NCI-H1694 treated with DMSO at 0.1 percent for 48 hours (cell line): Measurements from ENCODE around the gene SHC4.
"Not testable (repeated sequence)": the region's sequence is repeated elsewhere in the genome, so short reads cannot be mapped to it uniquely, and the experiment has no call there.

ENCODE experiments used
- DNase-seq: peaks from one replicate; lab custom pipeline; 2025; lab: John Stamatoyannopoulos, UW

SHC4 gene

GRCh38 chr15:48883699-48884098, 80.0 kb downstream of the SHC4 start:
- DNase-seq, result no peak

- no peak for DNase-seq
Observed at GRCh38 chr15:48880070-48880634, 83.6 kb downstream of the SHC4 start.

- peak; percentile 85 for DNase-seq
Observed at GRCh38 chr15:48877630-48878595, 85.8 kb downstream of the SHC4 start, which contains the start of gene EID1. Gene EID1, plus strand, starts transcription at chr15:48878134. Its CDS starts 43 bp downstream, at chr15:48878177.

- DNase-seq, result no peak
Observed at GRCh38 chr15:48876057-48876456, 87.7 kb downstream of the SHC4 start.

- DNase-seq, result no peak
Observed at GRCh38 chr15:48875241-48875960, 88.3 kb downstream of the SHC4 start.

GRCh38 chr15:48872632-48873031, 91.1 kb downstream of the SHC4 start:
- no peak for DNase-seq

DNA sequence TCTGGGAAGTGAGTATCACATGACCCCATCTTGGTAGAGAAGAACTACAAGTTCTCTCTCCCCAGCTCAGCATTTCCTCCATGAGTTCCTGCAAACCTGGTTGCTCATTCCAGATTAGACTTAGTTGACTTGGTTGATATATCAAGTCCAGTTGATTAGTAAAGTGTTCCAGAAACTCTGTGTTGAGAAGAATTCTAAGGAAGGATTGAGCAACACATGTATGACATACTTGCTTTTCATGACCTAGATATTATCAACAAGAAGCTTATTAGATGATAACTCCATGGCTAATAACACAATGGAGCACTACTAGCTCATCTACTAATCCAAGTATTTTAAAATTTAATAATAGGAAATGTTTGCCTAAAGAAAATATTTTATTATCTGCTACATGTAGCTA, 92.2 kb downstream of the SHC4 start:
- DNase-seq, result no peak

DNA sequence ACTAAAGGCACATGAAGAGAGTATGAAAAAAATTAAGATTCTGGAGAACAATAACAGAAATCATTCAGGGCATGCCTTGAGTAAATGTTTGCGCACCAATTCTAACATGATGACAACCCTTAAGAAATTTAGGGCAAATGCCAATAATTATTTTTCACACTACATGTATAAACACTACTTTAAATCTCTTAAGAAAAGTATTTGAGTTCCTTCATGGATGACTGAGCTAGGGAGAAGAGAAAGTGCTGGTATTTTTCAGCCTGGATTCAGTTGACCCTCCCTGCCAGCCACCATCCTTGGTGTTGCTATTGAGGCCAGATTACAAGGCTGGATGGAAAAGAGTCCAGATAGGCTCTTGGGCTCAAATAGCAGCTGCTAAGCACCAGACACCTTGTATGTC, 93.8 kb downstream of the SHC4 start:
- no peak for DNase-seq

GRCh38 chr15:48868536-48868935, 95.2 kb downstream of the SHC4 start:
- DNase-seq, result no peak

DNA sequence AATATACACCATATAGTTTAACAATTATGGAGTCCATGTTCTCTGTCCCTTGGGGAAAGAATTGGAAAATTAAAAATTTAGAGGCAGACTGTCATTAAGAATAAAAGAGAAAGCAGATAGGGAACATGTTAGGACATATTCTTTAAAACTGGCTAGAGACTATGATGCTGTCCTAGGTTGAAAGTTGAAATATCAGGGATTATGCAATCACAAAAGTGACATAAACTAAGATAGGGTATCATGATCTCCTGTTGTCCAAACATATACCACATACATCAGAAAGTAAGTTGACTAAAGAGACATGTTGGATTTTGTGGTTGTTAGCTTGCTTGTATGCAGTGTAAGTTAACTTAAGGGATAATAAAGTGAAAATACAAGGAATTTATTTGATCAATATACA, 95.7 kb downstream of the SHC4 start:
- DNase-seq, result no peak

- peak; percentile 28 for DNase-seq
Observed at GRCh38 chr15:48866141-48866563, 97.6 kb downstream of the SHC4 start.

GRCh38 chr15:48865370-48866079, 98.2 kb downstream of the SHC4 start:
- no peak for DNase-seq

GRCh38 chr15:48862705-48863104, 101.0 kb downstream of the SHC4 start:
- no peak for DNase-seq

- peak; percentile 48 for DNase-seq
Observed at GRCh38 chr15:48861813-48862431, 101.8 kb downstream of the SHC4 start.

DNA sequence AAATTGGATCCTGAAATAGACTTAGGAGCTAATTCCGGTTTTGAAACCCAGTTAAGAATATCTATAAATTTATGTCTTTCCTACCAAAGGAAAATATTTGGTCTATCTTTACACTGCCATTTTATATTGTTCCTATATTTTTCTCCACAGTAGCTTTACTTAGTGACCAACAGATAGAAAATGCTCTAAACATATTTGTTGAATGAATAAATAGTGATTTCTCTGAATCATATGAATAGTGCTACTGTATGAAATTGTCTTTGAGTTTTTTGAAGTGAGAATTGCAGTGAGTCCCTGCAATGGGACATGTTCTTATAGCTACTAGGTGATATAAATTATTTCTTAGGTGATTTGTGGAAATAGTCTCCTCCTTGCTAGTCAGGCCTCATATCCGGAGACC, 104.3 kb downstream of the SHC4 start:
- DNase-seq, result no peak

DNA sequence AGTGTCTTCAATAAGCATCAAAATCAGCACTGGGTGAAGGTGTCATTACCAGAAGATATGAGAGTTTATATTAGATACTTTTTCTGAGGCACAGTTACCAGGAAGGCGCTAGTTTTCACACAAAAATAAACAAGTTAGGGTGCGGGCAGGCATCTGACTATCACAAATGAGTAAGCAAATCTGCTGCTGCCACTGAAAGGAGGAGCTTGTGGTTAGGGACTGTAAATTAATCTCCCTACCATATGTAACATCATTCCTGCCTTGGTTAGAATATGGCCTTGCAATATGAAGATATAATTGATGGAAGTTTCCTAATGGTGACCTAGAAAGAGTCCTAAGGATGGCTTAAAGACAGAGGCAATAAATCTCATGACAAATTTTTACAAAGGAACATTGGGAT, 105.3 kb downstream of the SHC4 start:
- DNase-seq, result peak; percentile 46

DNA sequence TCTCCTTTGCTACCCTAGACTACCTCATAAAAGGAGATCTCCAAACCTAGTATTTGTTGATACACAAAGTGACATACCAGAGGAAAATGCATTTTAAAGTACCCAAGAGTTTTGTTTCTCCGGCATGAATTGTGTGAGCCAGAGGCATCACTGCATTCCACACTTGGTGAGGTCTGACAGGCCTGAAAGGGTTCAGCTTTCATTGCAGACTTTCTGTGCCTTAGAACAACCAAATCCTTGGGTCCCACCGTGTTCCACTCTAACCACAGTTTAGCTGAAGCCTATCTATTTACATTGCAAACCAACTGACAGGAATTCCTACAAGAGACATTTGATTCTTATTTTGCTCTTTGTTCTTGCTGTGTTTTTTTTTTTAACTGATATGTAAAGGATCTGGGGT, 106.8 kb downstream of the SHC4 start:
- DNase-seq, result no peak

DNA sequence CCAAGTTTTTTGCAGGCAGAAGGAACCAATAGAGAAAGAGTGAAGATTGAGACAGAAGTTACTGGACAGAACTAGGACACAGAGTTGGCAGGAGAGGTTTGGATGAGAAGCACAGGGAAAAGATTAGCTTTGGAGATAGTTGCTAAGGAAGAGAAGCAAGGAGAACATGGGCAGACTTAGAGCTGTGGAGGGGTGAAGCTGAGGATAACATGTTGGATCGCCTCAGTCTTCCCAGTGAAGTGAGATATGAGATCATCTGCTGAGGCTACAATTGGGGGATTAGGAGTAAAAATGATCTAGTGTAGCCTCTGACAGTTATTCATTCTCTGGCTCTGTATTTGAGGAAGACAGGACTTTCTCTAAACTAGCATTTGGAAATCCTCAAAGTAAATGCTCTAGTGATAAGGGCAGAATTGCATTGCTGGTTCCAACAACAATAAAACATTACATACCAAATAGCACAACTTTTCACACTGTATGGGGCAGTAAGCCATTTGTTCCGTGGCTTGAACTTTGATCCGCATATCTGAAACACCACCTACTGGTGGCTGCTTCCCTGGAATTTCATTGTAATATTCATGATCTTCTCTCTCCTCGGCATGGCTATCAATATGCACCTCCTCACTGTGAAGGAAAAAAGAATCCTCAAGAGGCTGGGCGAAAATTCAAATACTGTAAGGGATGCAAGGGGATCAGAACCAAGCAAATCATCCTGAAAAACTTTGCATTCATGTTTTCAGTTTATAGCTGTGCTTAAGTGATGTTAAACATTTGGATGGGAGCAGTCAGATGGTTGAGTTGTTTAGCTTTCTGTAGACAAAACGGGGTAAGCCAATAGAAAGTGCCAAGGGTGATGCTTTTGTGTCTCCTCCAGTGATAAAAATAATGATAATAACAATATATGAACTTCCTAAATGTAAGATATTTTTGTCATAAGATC, 107.9 kb downstream of the SHC4 start:
- DNase-seq, result peak; percentile 4

- not testable (repeated sequence) for DNase-seq
Observed at GRCh38 chr15:48854434-48854833, 109.3 kb downstream of the SHC4 start.

DNA sequence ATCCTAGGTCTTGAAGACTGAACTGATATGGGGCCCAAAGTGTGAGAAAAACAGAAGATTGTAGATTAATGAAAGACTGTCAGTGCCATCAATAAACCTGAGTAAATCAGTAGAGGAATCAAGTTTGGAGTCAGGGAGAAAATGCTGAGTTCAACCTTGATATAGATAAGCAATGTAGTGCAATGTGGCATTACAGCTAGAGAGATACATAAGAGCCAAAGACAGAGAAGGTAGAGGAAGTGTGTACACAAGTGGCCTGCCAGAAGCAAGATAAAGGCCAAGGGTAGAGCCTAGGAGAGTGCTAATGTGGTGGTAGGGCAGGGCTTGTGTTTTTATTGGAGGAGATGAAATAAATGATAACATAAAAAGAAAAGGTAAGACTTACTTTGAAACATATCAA, 111.8 kb downstream of the SHC4 start:
- no peak for DNase-seq
